Breast epithelium (tissue), 4 donors: ENCODE data around the gene PCYT1B. TPM values are rescaled to one million over a fixed set of nuclear protein-coding genes. Genes with fewer than 3 reads are reported as not detected.
"Not testable (repeated sequence)": the region's sequence is repeated elsewhere in the genome, so short reads cannot be mapped to it uniquely, and the experiment has no call there.

Experiments used
- DNase-seq, 2 donors: peaks; one replicate each; pipeline ENCODE4 v3.0.0-alpha.2; 2019; ENCODE audit warnings: low spot score in 2 of 2
- H3K27ac ChIP-seq, 2 donors: fragments of 200-600 bp; sonication (generic) in 1 of 2; one replicate each; pipeline ENCODE4 v1.5.1; 2016 to 2019; ENCODE audit warnings: mild to moderate bottlenecking in 1 of 2
- H3K27me3 ChIP-seq, 2 donors: fragments of 200-600 bp; sonication (generic) in 1 of 2; one replicate each; pipeline versions ENCODE4 v1.5.1 to v1.6.0; 2017 to 2019; ENCODE audit warnings: control low read depth in 1 of 2, mild to moderate bottlenecking in 1 of 2
- H3K36me3 ChIP-seq: fragments of 200-600 bp; one replicate; pipeline ENCODE4 v1.5.1; 2019
- H3K4me1 ChIP-seq, 2 donors: fragments of 200-600 bp; sonication (generic); one replicate each; pipeline ENCODE4 v1.5.1; 2016 to 2019; ENCODE audit warnings: control low read depth in 1 of 2
- H3K4me3 ChIP-seq, 3 donors: fragments of 200-600 bp; sonication (generic); 1 replicate in 2 of 3; 2 replicates in 1 of 3; pipeline ENCODE4 v1.5.1; 2016 to 2019; ENCODE audit warnings: mild to moderate bottlenecking in 3 of 3, moderate library complexity in 2 of 3
- H3K9me3 ChIP-seq, 2 donors: fragments of 200-600 bp; sonication (generic) in 1 of 2; one replicate each; pipeline ENCODE4 v1.5.1; 2016 to 2019; ENCODE audit warnings: control low read depth in 1 of 2
- CTCF ChIP-seq, 3 donors: fragments of 450-650 bp; IDR thresholded peaks; one replicate each; pipeline ENCODE4 v1.5.1; 2016 to 2017; ENCODE audit warnings: antibody characterized with exemption in 3 of 3, mild to moderate bottlenecking in 3 of 3, moderate library complexity in 3 of 3
- POLR2A ChIP-seq: fragments of 450-650 bp; IDR thresholded peaks from one replicate; pipeline ENCODE4 v1.6.1; 2016; ENCODE audit warnings: antibody characterized with exemption, mild to moderate bottlenecking, moderate library complexity
- POLR2AphosphoS5 ChIP-seq, 3 donors: sonication (generic); formaldehyde crosslinking; IDR thresholded peaks; one replicate each; pipeline ENCODE4 v1.6.1; 2017; ENCODE audit warnings: antibody characterized with exemption in 3 of 3
- intact Hi-C: fragments of 100-400 bp; cut with DNase I; formaldehyde crosslinking; loops from one replicate; pipeline ENCODE4 v1.15.1; 2023; ENCODE audit warnings: low total_unique reads
- total RNA-seq, 3 donors: library from RNA; depleted of rRNA; stranded (reverse); fragments of >200 nt; gene quantifications; one replicate each; pipeline ENCODE4 v1.1.0, GENCODE V29; 2016

The PCYT1B gene
- total RNA-seq, 3 donors from 2014 or later, result 0.16 to 0.73 (median 0.33) TPM

DNA sequence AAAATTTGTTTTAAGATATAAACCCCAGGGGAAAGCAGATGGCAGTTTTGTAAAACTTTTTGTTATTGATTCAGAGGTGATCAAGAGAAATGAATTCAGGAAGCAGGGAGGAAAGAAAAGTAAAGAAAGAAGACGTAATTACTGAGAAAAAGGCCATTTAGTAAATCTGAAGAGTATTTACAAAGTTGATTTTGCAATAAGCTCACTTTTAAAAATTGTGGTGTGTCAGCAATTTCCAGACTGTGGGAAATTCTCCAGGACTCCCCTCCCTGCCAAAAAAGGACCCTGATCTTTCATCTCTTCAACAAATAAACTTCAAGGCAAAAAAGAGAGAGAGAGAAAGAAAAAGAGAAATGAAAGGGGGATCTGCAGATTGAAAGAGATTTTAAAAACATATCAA, 36.6 kb downstream of the PCYT1B start:
- H3K9me3 ChIP-seq, result no peaks in the 10 kb centered on the region
- no peaks in the 10 kb centered on the region for H3K4me1 ChIP-seq
- intact Hi-C loops, result no loop called here
- DNase-seq, result no peak
- H3K4me3 ChIP-seq, result no peak overlapping the region
- H3K36me3 ChIP-seq, result no peaks in the 10 kb centered on the region
- TF ChIP-seq POLR2AphosphoS5 (IDR thresholded peaks at IDR 0.05) (no peak), POLR2A (no peak), CTCF (IDR thresholded peaks at IDR 0.05) (no peak)
- H3K27me3 ChIP-seq, result peaks cover 0 to 29% of the 10 kb centered on the region in 2 donors
- no peak overlapping the region for H3K27ac ChIP-seq

DNA sequence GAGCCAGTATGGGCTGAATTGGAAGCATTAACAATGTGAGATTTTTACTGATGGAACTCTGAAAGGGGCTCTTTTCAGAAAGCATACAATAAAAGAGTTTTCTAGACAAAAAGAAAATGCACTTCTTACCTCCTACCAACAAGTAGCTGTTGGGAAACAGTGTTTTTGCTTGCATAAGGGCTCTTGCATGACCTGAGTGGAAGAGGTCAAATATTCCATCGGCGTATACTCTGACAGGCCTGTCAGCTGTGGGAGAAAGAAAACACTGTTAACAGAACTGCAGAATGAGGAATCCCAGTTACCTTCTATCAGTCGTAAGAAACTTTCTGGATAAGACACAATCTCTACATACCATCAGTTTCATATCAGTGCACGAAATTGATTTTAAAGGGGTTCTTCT, 39.5 kb downstream of the PCYT1B start:
- TF ChIP-seq POLR2A (no peak), POLR2AphosphoS5 (IDR thresholded peaks at IDR 0.05) (no peak), CTCF (IDR thresholded peaks at IDR 0.05) (no peak)
- Histone ChIP-seq H3K36me3 (no peaks in the 10 kb centered on the region), H3K9me3 (no peaks in the 10 kb centered on the region), H3K27me3 (peaks cover 0 to 33% of the 10 kb centered on the region in 2 donors), H3K27ac (no peak overlapping the region), H3K4me3 (no peak overlapping the region), H3K4me1 (no peaks in the 10 kb centered on the region)
- intact Hi-C loops, result no loop called here
- no peak for DNase-seq

DNA sequence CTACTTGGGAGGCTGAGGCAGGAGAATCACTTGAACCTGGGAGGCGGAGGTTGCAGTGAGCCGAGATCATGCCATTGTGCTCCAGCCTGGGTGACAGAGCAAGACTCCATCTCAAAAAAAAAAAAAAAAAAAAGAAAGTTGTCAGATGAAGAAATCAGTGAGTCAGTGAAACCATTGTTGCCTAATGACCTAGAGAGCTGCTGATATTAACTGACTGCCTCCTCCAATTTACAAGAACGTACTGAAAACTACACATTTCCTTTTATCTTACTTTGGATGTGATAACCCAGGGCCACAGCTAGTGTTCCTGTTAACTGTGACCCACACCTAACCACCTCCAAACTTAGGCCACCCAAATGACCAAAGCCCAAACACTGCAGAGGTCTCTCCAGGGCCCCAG, 41.2 kb downstream of the PCYT1B start:
- H3K4me3 ChIP-seq, H3K9me3 ChIP-seq, H3K36me3 ChIP-seq, DNase-seq, H3K27ac ChIP-seq, H3K4me1 ChIP-seq, intact Hi-C loops: not testable (repeated sequence)
- peaks cover 0 to 32% of the 10 kb centered on the region in 2 donors for H3K27me3 ChIP-seq

DNA sequence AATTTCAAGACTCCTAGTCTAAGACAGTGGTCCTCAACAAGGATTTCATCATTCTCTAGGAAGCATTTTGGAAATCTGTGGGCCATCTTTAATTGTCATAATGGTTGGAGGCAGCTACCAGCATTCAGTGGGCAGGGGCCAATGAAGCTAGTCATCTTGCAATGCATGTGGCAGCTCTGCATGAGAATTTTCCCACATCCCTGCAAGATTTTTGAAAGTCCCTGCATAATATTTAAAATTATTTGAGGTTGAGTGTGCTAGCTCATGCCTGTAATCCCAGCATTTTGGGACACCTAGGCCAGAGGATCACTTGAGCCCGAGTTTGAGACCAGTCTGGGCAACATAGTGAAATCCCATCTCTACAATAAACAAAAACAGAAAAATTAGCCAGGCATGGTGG, 44.0 kb downstream of the PCYT1B start:
- intact Hi-C loops, result no loop called here
- H3K27ac ChIP-seq, result no peak overlapping the region
- H3K4me1 ChIP-seq, result no peaks in the 10 kb centered on the region
- H3K36me3 ChIP-seq, result no peaks in the 10 kb centered on the region
- peaks cover 0 to 30% of the 10 kb centered on the region in 2 donors for H3K27me3 ChIP-seq
- TF ChIP-seq POLR2AphosphoS5 (IDR thresholded peaks at IDR 0.05) (no peak), POLR2A (no peak), CTCF (IDR thresholded peaks at IDR 0.05) (no peak)
- H3K4me3 ChIP-seq, result no peak overlapping the region
- no peak for DNase-seq
- H3K9me3 ChIP-seq, result no peaks in the 10 kb centered on the region

DNA sequence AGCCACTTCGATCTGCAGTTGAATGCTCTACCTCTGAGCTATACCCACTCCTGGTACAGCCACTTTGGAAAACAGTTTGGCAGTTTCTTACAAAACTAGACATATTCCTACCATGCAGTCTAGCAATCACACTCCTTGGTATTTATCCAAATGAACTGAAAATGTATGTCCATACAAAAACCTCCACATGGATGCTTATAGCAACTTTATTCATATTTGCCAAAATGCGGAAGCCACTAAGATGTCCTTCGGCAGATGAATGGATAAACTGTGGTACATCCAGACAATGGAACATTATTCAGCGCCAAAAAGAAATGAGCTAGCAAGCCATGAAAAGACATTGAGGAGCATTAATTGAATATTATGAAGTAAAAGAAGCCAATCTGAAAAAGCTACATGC, 45.3 kb downstream of the PCYT1B start:
- Histone ChIP-seq H3K9me3 (no peaks in the 10 kb centered on the region), H3K36me3 (no peaks in the 10 kb centered on the region)
- intact Hi-C loops, result no loop called here

More for the DNA sequence above, 45.3 kb downstream of the PCYT1B start:
- no peak for DNase-seq
- no peak overlapping the region for H3K27ac ChIP-seq
- H3K4me1 ChIP-seq, result no peaks in the 10 kb centered on the region
- no peak overlapping the region for H3K4me3 ChIP-seq
- TF ChIP-seq POLR2AphosphoS5 (IDR thresholded peaks at IDR 0.05) (no peak), CTCF (IDR thresholded peaks at IDR 0.05) (no peak), POLR2A (no peak)
- H3K27me3 ChIP-seq, result peaks cover 0 to 19% of the 10 kb centered on the region in 2 donors
